Adrenal gland (tissue), 12 donors: ENCODE measurements around the gene DYNLT2. TPM values are rescaled to one million over a fixed set of nuclear protein-coding genes. Genes with fewer than 3 reads are reported as not detected.

Experiments
- DNase-seq, 7 donors: peaks; one replicate each; pipeline ENCODE4 v3.0.0-alpha.2; 2019 to 2020
- H3K27ac ChIP-seq, 5 donors: fragments of 200-600 bp; sonication (generic) in 4 of 5; 1 replicate in 3 of 5; 2 replicates in 2 of 5; pipeline versions ENCODE4 v1.5.1 to v1.8.0; 2016 to 2020; ENCODE audit warnings: mild to moderate bottlenecking in 1 of 5
- H3K27me3 ChIP-seq: fragments of 200-600 bp; 2 replicates; pipeline ENCODE4 v1.8.0; 2021
- H3K36me3 ChIP-seq, 2 donors: fragments of 200-600 bp; replicated peaks in 1 of 2; 1 replicate in 1 of 2; 2 replicates in 1 of 2; pipeline versions ENCODE4 v1.5.1 to v1.8.0; 2018 to 2022
- H3K4me1 ChIP-seq, 2 donors: fragments of 200-600 bp; replicated peaks in 1 of 2; 1 replicate in 1 of 2; 2 replicates in 1 of 2; pipeline versions ENCODE4 v1.5.1 to v1.8.0; 2018 to 2021
- H3K4me3 ChIP-seq, 4 donors: fragments of 200-600 bp; sonication (generic) in 3 of 4; one replicate each; pipeline ENCODE4 v1.5.1; 2016 to 2018
- H3K9me3 ChIP-seq, 3 donors: fragments of 200-600 bp; sonication (generic) in 1 of 3; replicated peaks in 1 of 3; 1 replicate in 2 of 3; 2 replicates in 1 of 3; pipeline versions ENCODE4 v1.5.1 to v1.8.0; 2016 to 2021
- CTCF ChIP-seq, 6 experiments: fragments of 450-650 bp in 4 of 6; fragments of 200-600 bp in 2 of 6; sonication (generic) in 1 of 6; IDR thresholded peaks; 1 replicate in 5 of 6; 2 replicates in 1 of 6; pipeline versions ENCODE4 v1.5.1 to v1.8.0; 2016 to 2021; ENCODE audit warnings: antibody characterized with exemption in 6 of 6, mild to moderate bottlenecking in 2 of 6, moderate library complexity in 1 of 6
- POLR2A ChIP-seq, 2 donors: fragments of 450-650 bp; IDR thresholded peaks; one replicate each; pipeline ENCODE4 v1.6.1; 2017; ENCODE audit warnings: antibody characterized with exemption in 2 of 2, mild to moderate bottlenecking in 2 of 2, moderate library complexity in 1 of 2
- WGBS, 4 donors: extraction: QIAGEN DNeasy Blood & Tissue Kit in 2 of 4; methylation state at CpG; one replicate each; pipeline versions ENCODE4 v1.1.5 to v1.1.7; 2013 to 2017; 5-methylcytosine and 5-hydroxymethylcytosine counted together
- intact Hi-C, 2 donors: fragments of 100-400 bp; cut with DNase I; formaldehyde crosslinking; loops; one replicate each; pipeline versions ENCODE4 v1.14.1 to v1.15.0; 2022 to 2023
- polyA plus RNA-seq, 3 donors: library from polyadenylated mRNA; stranded (reverse); fragments of 200-250 nt in 2 of 3; fragments of 350-450 nt in 1 of 3; fragmentation: Illumina TruSeq in 1 of 3; extraction: RNeasy Lipid Tissue Mini Kit (QIAGEN cat#74804) in 1 of 3; gene quantifications; one replicate each; pipeline ENCODE4 v1.2.3, GENCODE V29; 2013 to 2014
- total RNA-seq, 9 donors: library from RNA; depleted of rRNA in 4 of 9; stranded (reverse); fragments of >200 nt in 4 of 9; fragments of 120-200 nt in 1 of 9; fragmentation: NEBNext Ultra II Directional in 1 of 9; extraction: Animal tissue kit (Norgen Biotek cat#: 25700) in 1 of 9; gene quantifications; one replicate each; pipeline versions ENCODE4 v1.1.0 to v1.2.4, GENCODE V29; 2013 to 2023
- donor health status: healthy with polysubstance abuse.
- donor health status: Bipolar disorder and iron deficiency.
- donor health status: DM: yes; HTN: yes; CAD: no.
- donor health status: DM: no; HTN: no; CAD: no.
- donor health status: DM: no; HTN: no; CAD: no.
- donor health status: DM: yes; HTN: yes; CAD: no.

Gene DYNLT2
- total and polyA plus RNA-seq, 12 donors: 0.14 to 4.6 (median 1.7) TPM

DNA sequence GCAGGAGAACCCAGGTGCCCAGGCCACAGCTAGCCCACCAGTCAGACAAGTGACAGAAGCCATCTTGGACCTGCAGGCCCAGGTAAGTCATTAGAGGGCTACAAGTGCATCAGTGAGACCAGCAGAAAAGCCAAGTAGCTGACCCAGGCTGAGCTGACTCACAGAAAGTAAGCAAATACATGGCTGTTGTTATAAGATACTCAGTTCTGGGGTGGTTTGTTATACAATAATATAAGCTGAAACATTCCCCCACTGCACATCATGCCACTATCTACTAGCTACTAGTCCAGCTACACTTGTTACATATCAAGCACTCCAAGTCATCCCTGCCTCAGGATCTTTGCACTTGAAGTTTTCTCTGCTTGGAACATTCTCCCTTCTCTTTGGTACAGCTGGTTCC, 10.0 kb downstream of the DYNLT2 start:
- Histone ChIP-seq H3K36me3 (no peaks in the 10 kb centered on the region), H3K4me1 (no peaks in the 10 kb centered on the region), H3K27me3 (no peaks in the 10 kb centered on the region), H3K27ac (no peak overlapping the region), H3K4me3 (no peak overlapping the region), H3K9me3 (no peaks in the 10 kb centered on the region)
- TF ChIP-seq CTCF (IDR thresholded peaks at IDR 0.05) (no peak), POLR2A (IDR thresholded peaks at IDR 0.05) (no peak)
- intact Hi-C loops: no loop called here
- DNase-seq: no peak

DNA sequence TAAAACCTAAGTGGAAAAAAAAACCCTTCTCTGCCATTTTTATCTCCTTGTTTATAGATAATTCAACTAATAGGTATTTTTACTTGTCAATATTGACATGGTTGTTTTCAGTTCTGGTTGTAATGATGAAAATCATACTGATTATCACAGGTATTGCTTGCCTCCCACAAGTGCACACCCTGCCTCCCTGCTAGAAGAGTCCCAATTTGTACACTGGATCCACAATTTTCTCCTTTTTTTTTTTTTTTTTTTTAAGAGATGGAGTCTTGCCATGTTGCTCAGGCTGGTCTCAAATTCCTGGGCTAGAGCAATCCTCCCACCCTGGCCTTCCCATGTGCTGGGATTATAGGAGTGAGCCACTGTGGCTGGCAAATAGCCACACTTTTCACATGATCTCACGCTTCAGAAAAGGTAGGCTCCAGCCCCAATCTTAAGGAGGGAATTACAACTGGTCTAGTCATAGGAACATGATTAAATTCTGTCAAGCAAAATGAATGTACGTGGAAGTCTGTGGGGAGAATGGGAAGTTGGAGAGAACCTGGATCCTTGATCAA, 12.3 kb downstream of the DYNLT2 start:
- WGBS, 4 donors: 83 to 95% (median 93%) methylated on average over 2 of the region's 2 CpGs
- no peak for TF ChIP-seq POLR2A (IDR thresholded peaks at IDR 0.05)
- no peak for TF ChIP-seq CTCF (IDR thresholded peaks at IDR 0.05)
- H3K27me3 ChIP-seq: no peaks in the 10 kb centered on the region
- H3K4me3 ChIP-seq: no peak overlapping the region
- H3K9me3 ChIP-seq: no peaks in the 10 kb centered on the region
- no peaks in the 10 kb centered on the region for H3K36me3 ChIP-seq
- no peak for DNase-seq
- no peak overlapping the region for H3K27ac ChIP-seq
- no peaks in the 10 kb centered on the region for H3K4me1 ChIP-seq
- intact Hi-C loops: no loop called here

- intact Hi-C loops: no loop called here
- 69 to 80% (median 78%) methylated on average over 5 to 9 of the region's 9 CpGs for WGBS, 4 donors
- Histone ChIP-seq H3K4me1 (no peaks in the 10 kb centered on the region), H3K4me3 (no peak overlapping the region), H3K27me3 (no peaks in the 10 kb centered on the region), H3K36me3 (no peaks in the 10 kb centered on the region), H3K9me3 (no peaks in the 10 kb centered on the region), H3K27ac (no peak overlapping the region)
- TF ChIP-seq POLR2A (IDR thresholded peaks at IDR 0.05): no peak
- TF ChIP-seq CTCF (IDR thresholded peaks at IDR 0.05): no peak
- DNase-seq: no peak
Observed at GRCh38 chr6:169738204-169738975, 13.0 kb downstream of the DYNLT2 start.

GRCh38 chr6:169729961-169730360, 21.4 kb downstream of the DYNLT2 start:
- H3K27ac ChIP-seq: no peak overlapping the region
- no peak overlapping the region for H3K4me3 ChIP-seq
- no peak for DNase-seq
- no peaks in the 10 kb centered on the region for H3K36me3 ChIP-seq
- intact Hi-C loops: no loop called here
- H3K9me3 ChIP-seq: no peaks in the 10 kb centered on the region
- H3K27me3 ChIP-seq: no peaks in the 10 kb centered on the region
- H3K4me1 ChIP-seq: peaks cover 0 to 13% of the 10 kb centered on the region in 2 donors
- TF ChIP-seq CTCF (IDR thresholded peaks at IDR 0.05) (no peak), POLR2A (IDR thresholded peaks at IDR 0.05) (no peak)
